T-helper 17 cell (primary cell): Measurements from ENCODE around the gene ARL8B. TPM values are rescaled to one million over a fixed set of nuclear protein-coding genes. Genes with fewer than 3 reads are reported as not detected.
"Not testable (repeated sequence)": the region's sequence is repeated elsewhere in the genome, so short reads cannot be mapped to it uniquely, and the experiment has no call there.

Source experiments
- ATAC-seq: fragments of 150-1000 bp; cut with Tn5 transposase; 2 replicates; pipeline ENCODE4 v1.10.0; 2021; ENCODE audit warnings: mild to moderate bottlenecking, moderate library complexity
- DNase-seq, 3 donors: peaks; one replicate each; pipeline versions ENCODE4 v3.0.0 to v3.0.0-alpha.2; 2020 to 2021
- H3K9me3 ChIP-seq: one replicate; pipeline ENCODE4 v1.7.0; 2013; ENCODE audit warnings: low read length, mild to moderate bottlenecking; ENCODE audit not compliant: control insufficient read depth, poor library complexity, severe bottlenecking
- H3K27ac Mint-ChIP-seq: one replicate; pipeline ENCODE4 v1.8.0; 2022; ENCODE audit warnings: mild to moderate bottlenecking, moderate library complexity, mixed read lengths
- H3K27me3 Mint-ChIP-seq: one replicate; pipeline ENCODE4 v1.8.0; 2022; ENCODE audit warnings: mixed read lengths
- H3K36me3 Mint-ChIP-seq: one replicate; pipeline ENCODE4 v1.8.0; 2022; ENCODE audit warnings: low read depth, mixed read lengths
- H3K4me1 Mint-ChIP-seq: one replicate; pipeline ENCODE4 v1.8.0; 2022; ENCODE audit warnings: mild to moderate bottlenecking, mixed read lengths
- H3K4me3 Mint-ChIP-seq: one replicate; pipeline ENCODE4 v1.8.0; 2022; ENCODE audit warnings: mild to moderate bottlenecking, moderate library complexity, mixed read lengths
- total RNA-seq, 4 donors: library from RNA in 2 of 4; stranded (reverse) in 2 of 4; gene quantifications; one replicate each; pipeline ENCODE4 v1.2.3 and lab custom pipeline; 2022 to 2026

ARL8B gene
- total RNA-seq, 2 donors from 2014 or later: 39.2 to 52.9 TPM

DNA sequence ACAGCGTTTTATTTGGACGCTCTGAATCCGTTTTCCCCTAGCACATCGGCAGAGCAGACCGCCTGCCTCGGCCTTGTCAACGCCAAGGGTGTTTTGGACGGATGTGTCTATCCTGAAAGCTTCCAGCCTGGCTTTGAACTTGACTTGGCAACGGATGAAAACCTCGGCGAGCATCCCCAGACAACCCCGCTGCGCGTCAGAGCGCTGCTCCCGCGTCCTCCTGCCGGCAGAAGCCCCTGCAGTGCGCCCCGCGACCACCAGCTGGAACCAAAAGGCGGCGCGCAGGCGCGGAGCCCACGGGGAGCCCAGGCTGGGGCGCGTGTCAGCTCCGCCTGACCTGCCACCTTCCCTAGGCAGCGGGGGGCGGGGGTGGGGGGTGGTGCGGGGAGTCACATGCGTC, 26.2 kb upstream of the ARL8B start:
- Mint-ChIP-seq H3K27ac (no peak overlapping the region), H3K4me1 (peaks cover 5% of the 10 kb centered on the region), H3K36me3 (no peaks in the 10 kb centered on the region), H3K27me3 (peaks cover 36% of the 10 kb centered on the region), H3K4me3 (no peak overlapping the region)
- DNase-seq: no peak
- no peak for ATAC-seq
- no peaks in the 10 kb centered on the region for H3K9me3 ChIP-seq

DNA sequence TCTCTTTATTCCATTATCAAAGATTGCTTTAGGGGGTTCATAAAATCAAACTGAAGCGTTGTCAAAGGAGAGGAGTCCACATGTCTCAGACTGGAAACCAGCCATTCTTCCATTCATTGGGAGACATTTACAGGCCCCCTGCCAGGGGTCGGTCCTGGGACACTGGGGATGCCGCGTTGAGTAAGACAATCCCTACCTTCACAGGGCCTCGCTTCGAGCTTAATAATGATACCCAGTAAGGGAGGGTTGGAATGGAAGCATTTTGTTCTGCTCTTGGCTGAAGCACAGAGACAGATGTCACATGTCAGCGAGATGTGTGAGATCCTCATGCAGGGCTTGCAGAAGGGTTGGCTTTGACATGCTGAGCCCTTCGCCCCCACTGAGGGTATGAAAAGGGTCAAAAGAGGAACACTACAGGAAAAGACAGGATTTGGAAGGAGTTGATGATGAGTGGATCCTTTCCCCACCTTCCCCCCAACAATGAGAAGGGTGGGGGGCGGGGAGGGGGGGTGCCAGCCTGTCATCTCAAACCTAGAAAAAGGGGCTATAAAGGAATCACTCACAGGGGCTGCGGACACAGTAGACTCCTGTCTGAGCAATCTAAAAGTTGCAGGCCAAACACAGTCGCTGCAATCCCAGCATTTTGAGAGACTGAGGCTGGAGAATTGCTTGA, 25.6 kb upstream of the ARL8B start:
- no peak overlapping the region for H3K27ac Mint-ChIP-seq
- H3K36me3 Mint-ChIP-seq: no peaks in the 10 kb centered on the region
- no peak for ATAC-seq
- peaks cover 5% of the 10 kb centered on the region for H3K4me1 Mint-ChIP-seq
- H3K27me3 Mint-ChIP-seq: peaks cover 32% of the 10 kb centered on the region
- no peaks in the 10 kb centered on the region for H3K9me3 ChIP-seq
- no peak overlapping the region for H3K4me3 Mint-ChIP-seq
- DNase-seq: no peak

- ATAC-seq (no peak), DNase-seq (no peak)
- Mint-ChIP-seq H3K27me3 (peaks cover 26% of the 10 kb centered on the region), H3K4me3 (no peak overlapping the region), H3K27ac (no peak overlapping the region), H3K4me1 (peaks cover 7% of the 10 kb centered on the region), H3K36me3 (no peaks in the 10 kb centered on the region)
- H3K9me3 ChIP-seq: no peaks in the 10 kb centered on the region
Observed at GRCh38 chr3:5098346-5098745, 23.7 kb upstream of the ARL8B start.

GRCh38 chr3:5102532-5102931, 19.6 kb upstream of the ARL8B start:
- DNase-seq (no peak), ATAC-seq (no peak)
- peaks cover 8% of the 10 kb centered on the region for H3K27me3 Mint-ChIP-seq
- no peak overlapping the region for H3K4me3 Mint-ChIP-seq
- no peaks in the 10 kb centered on the region for H3K36me3 Mint-ChIP-seq
- no peak overlapping the region for H3K27ac Mint-ChIP-seq
- H3K4me1 Mint-ChIP-seq: peaks cover 4% of the 10 kb centered on the region
- H3K9me3 ChIP-seq: no peaks in the 10 kb centered on the region

- ATAC-seq (no peak), DNase-seq (no peak)
- H3K27me3 Mint-ChIP-seq: no peaks in the 10 kb centered on the region
- no peaks in the 10 kb centered on the region for H3K9me3 ChIP-seq
- H3K27ac Mint-ChIP-seq: no peak overlapping the region
- H3K36me3 Mint-ChIP-seq: no peaks in the 10 kb centered on the region
- H3K4me3 Mint-ChIP-seq: no peak overlapping the region
- peaks cover 4% of the 10 kb centered on the region for H3K4me1 Mint-ChIP-seq
Observed at GRCh38 chr3:5103743-5104142, 18.3 kb upstream of the ARL8B start.

GRCh38 chr3:5105050-5105449, 17.0 kb upstream of the ARL8B start:
- no peaks in the 10 kb centered on the region for H3K9me3 ChIP-seq
- DNase-seq (no peak), ATAC-seq (no peak)
- Mint-ChIP-seq H3K36me3 (no peaks in the 10 kb centered on the region), H3K4me1 (peaks cover 4% of the 10 kb centered on the region), H3K4me3 (no peak overlapping the region), H3K27ac (peak overlapping the region; percentile 34), H3K27me3 (no peaks in the 10 kb centered on the region)

GRCh38 chr3:5106371-5106770, 15.7 kb upstream of the ARL8B start:
- not testable (repeated sequence) for H3K27ac Mint-ChIP-seq, H3K4me3 Mint-ChIP-seq, ATAC-seq, DNase-seq, H3K4me1 Mint-ChIP-seq, H3K27me3 Mint-ChIP-seq, H3K9me3 ChIP-seq, H3K36me3 Mint-ChIP-seq

DNA sequence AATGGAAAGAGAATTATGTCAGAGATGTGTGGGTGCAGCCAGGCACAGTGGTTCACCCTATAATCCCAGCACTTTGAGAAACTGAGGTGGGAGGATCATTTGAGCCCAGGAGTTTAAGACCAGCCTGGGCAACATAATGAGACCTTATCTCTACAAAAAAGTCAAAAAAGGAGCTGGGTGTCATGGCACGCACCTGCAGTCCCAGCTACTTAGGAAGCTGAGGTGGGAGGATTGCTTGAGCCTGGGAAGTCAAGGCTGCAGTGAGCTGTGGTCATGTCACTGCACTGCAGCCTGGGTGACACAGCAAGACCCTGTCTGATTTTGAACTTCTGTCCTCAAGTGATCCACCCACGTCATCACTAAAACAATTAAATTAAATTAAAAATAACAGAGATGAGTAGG, 15.2 kb upstream of the ARL8B start:
- not testable (repeated sequence) for ATAC-seq, H3K4me3 Mint-ChIP-seq, DNase-seq, H3K4me1 Mint-ChIP-seq, H3K36me3 Mint-ChIP-seq, H3K27ac Mint-ChIP-seq, H3K9me3 ChIP-seq, H3K27me3 Mint-ChIP-seq

GRCh38 chr3:5110337-5110736, 11.8 kb upstream of the ARL8B start:
- no peak for ATAC-seq

GRCh38 chr3:5112043-5112442, 10.0 kb upstream of the ARL8B start:
- no peaks in the 10 kb centered on the region for H3K27me3 Mint-ChIP-seq

More at GRCh38 chr3:5110337-5110736, 11.8 kb upstream of the ARL8B start:
- no peaks in the 10 kb centered on the region for H3K9me3 ChIP-seq
- DNase-seq: no peak
- H3K27ac Mint-ChIP-seq: no peak overlapping the region
- no peaks in the 10 kb centered on the region for H3K27me3 Mint-ChIP-seq
- peaks cover 2% of the 10 kb centered on the region for H3K4me1 Mint-ChIP-seq
- H3K36me3 Mint-ChIP-seq: no peaks in the 10 kb centered on the region
- H3K4me3 Mint-ChIP-seq: no peak overlapping the region

GRCh38 chr3:5113726-5114125, 8.4 kb upstream of the ARL8B start:
- H3K27ac Mint-ChIP-seq, H3K27me3 Mint-ChIP-seq, ATAC-seq, H3K4me1 Mint-ChIP-seq, H3K4me3 Mint-ChIP-seq, H3K36me3 Mint-ChIP-seq, H3K9me3 ChIP-seq, DNase-seq: not testable (repeated sequence)

More at GRCh38 chr3:5112043-5112442, 10.0 kb upstream of the ARL8B start:
- H3K27ac Mint-ChIP-seq: no peak overlapping the region
- H3K4me1 Mint-ChIP-seq: no peaks in the 10 kb centered on the region
- H3K4me3 Mint-ChIP-seq: no peak overlapping the region
- H3K36me3 Mint-ChIP-seq: no peaks in the 10 kb centered on the region
- no peak for DNase-seq
- H3K9me3 ChIP-seq: no peaks in the 10 kb centered on the region
- no peak for ATAC-seq

DNA sequence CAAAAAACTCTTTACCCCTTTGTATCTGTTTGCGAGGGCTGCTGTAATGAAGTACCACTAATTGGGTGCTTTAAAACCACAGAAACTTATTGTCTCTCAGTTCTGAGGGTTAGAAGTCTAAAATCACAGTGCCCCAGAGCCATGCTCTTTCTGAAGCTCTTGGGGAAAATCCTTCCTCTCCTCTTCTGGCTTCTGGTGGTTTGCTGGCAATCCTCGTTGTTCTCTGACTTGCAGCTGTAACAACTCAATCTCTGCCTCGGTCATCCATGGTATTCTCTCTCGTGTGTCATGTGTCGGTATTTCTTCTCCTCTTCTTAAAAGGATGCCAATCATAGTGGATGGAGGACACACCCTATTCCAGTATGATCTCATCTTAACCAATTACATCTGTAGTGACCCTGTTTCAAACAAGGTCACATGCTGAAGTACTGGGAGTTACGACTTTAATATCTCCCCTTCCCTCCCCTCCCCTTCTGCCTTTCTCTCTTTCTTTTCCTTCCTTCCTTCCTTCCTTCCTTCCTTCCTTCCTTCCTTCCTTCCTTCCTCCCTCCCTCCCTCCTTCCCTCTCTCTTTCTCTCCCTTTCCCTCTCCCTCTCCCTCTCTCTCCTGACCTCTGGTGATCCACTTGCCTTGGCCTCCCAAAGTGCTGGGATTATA, 6.5 kb upstream of the ARL8B start:
- ATAC-seq: no peak
- H3K4me1 Mint-ChIP-seq: no peaks in the 10 kb centered on the region
- no peaks in the 10 kb centered on the region for H3K36me3 Mint-ChIP-seq
- DNase-seq: no peak
- H3K9me3 ChIP-seq: no peaks in the 10 kb centered on the region
- no peaks in the 10 kb centered on the region for H3K27me3 Mint-ChIP-seq
- H3K27ac Mint-ChIP-seq: no peak overlapping the region
- H3K4me3 Mint-ChIP-seq: no peak overlapping the region

DNA sequence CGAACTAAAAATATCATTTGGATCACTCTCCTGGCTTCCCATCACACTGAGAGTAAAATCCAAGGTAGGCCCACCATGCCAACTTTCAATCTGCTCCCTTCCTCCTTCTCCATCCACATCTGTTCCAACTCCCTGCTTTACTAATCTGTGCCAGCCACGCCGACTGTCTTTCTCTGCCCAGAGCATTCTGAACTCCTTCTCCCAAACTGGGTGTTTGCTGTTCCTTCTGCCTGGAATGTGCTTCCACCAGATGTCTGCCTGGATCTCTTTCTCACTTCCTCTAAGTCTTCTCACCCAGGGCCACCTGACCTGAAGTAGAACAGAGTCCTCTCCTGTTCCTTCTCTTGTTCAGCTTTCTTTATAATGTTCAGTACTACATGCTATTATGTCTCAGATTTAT, 5.6 kb upstream of the ARL8B start:
- DNase-seq (no peak), ATAC-seq (no peak)
- no peaks in the 10 kb centered on the region for H3K27me3 Mint-ChIP-seq
- no peaks in the 10 kb centered on the region for H3K4me1 Mint-ChIP-seq
- no peak overlapping the region for H3K4me3 Mint-ChIP-seq
- H3K9me3 ChIP-seq: no peaks in the 10 kb centered on the region
- H3K27ac Mint-ChIP-seq: peak overlapping the region; percentile 22
- H3K36me3 Mint-ChIP-seq: no peaks in the 10 kb centered on the region

- no peaks in the 10 kb centered on the region for H3K27me3 Mint-ChIP-seq
- no peak overlapping the region for H3K4me3 Mint-ChIP-seq
- DNase-seq (no peak), ATAC-seq (no peak)
- no peaks in the 10 kb centered on the region for H3K9me3 ChIP-seq
- no peak overlapping the region for H3K27ac Mint-ChIP-seq
- H3K36me3 Mint-ChIP-seq: no peaks in the 10 kb centered on the region
- peaks cover 23% of the 10 kb centered on the region for H3K4me1 Mint-ChIP-seq
Observed at GRCh38 chr3:5120446-5120845, 1.6 kb upstream of the ARL8B start.
